Stimulated activated naive B cell treated with anti-CD40 and anti-IgM and Interleukin-4, amounts not matched to agents 10 μg/mL and 1 μg/mL and 100 μg/mL, for 72 hours (primary cell): ENCODE measurements around the gene PPT1.

Experiments
- ATAC-seq, 2 donors: fragments of 150-1000 bp; cut with Tn5 transposase; replicated peaks; 2 replicates each; pipeline ENCODE4 v1.10.0; 2021; ENCODE audit warnings: moderate library complexity in 1 of 2
- DNase-seq: peaks from one replicate; pipeline ENCODE4 v3.0.0; 2021
- H3K27ac Mint-ChIP-seq: one replicate; pipeline ENCODE4 v1.8.0; 2022; ENCODE audit warnings: mild to moderate bottlenecking, mixed read lengths
- H3K27me3 Mint-ChIP-seq, 2 donors: one replicate each; pipeline ENCODE4 v1.8.0; 2022; ENCODE audit warnings: mixed read lengths in 2 of 2
- H3K36me3 Mint-ChIP-seq, 2 donors: one replicate each; pipeline ENCODE4 v1.8.0; 2022; ENCODE audit warnings: mixed read lengths in 2 of 2, mild to moderate bottlenecking in 1 of 2
- H3K4me1 Mint-ChIP-seq, 2 donors: one replicate each; pipeline ENCODE4 v1.8.0; 2022; ENCODE audit warnings: mixed read lengths in 2 of 2, mild to moderate bottlenecking in 1 of 2
- H3K4me3 Mint-ChIP-seq, 2 donors: one replicate each; pipeline ENCODE4 v1.8.0; 2022; ENCODE audit warnings: mild to moderate bottlenecking in 2 of 2, mixed read lengths in 2 of 2, moderate library complexity in 1 of 2
- H3K9me3 Mint-ChIP-seq, 2 donors: one replicate each; pipeline ENCODE4 v1.8.0; 2022; ENCODE audit warnings: mixed read lengths in 2 of 2, mild to moderate bottlenecking in 1 of 2

Gene PPT1

DNA sequence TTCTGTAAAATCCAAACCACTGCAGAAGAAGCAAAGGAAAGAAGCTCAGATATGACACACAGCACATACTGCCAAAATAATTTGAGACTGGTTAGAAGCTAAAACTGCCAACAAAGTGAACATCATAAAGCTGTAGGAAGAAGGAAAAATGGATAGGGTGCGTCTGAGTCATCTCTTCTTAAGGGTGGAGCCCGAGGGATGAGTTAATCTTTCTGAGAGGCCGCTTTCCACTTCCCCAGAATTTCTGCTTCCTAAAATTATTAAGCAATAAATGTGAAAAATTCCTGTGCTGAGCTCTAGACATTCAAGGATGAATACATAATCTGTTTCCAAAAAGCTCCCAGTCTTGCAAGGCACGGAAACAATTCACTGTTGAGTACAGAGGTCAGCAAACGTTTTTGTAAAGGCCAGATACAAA, 20.1 kb downstream of the PPT1 start:
- Mint-ChIP-seq H3K27me3 (no peaks in the 10 kb centered on the region), H3K9me3 (no peaks in the 10 kb centered on the region), H3K27ac (no peak overlapping the region), H3K4me3 (no peak overlapping the region), H3K4me1 (peaks cover 8 to 18% of the 10 kb centered on the region in 2 donors), H3K36me3 (peaks cover 28 to 58% of the 10 kb centered on the region in 2 donors)
- ATAC-seq (no peak), DNase-seq (no peak)

GRCh38 chr1:40075266-40075665, 21.8 kb downstream of the PPT1 start:
- ATAC-seq, result peak; percentile 10 to 18
- H3K27ac Mint-ChIP-seq, result peak overlapping the region; percentile 20
- peaks cover 25 to 56% of the 10 kb centered on the region in 2 donors for H3K36me3 Mint-ChIP-seq
- peaks cover 7 to 18% of the 10 kb centered on the region in 2 donors for H3K4me1 Mint-ChIP-seq
- H3K27me3 Mint-ChIP-seq, result no peaks in the 10 kb centered on the region
- H3K4me3 Mint-ChIP-seq, result no peak overlapping the region
- no peak for DNase-seq
- H3K9me3 Mint-ChIP-seq, result no peaks in the 10 kb centered on the region

GRCh38 chr1:40073062-40073461, 24.0 kb downstream of the PPT1 start:
- ATAC-seq, result peak in 1 of 2 donors; percentile 14
- H3K4me1 Mint-ChIP-seq, result peaks cover 2 to 18% of the 10 kb centered on the region in 2 donors
- peaks cover 15 to 56% of the 10 kb centered on the region in 2 donors for H3K36me3 Mint-ChIP-seq
- no peak for DNase-seq
- no peak overlapping the region for H3K4me3 Mint-ChIP-seq
- peak overlapping the region; percentile 59 for H3K27ac Mint-ChIP-seq
- no peaks in the 10 kb centered on the region for H3K27me3 Mint-ChIP-seq
- no peaks in the 10 kb centered on the region for H3K9me3 Mint-ChIP-seq

DNA sequence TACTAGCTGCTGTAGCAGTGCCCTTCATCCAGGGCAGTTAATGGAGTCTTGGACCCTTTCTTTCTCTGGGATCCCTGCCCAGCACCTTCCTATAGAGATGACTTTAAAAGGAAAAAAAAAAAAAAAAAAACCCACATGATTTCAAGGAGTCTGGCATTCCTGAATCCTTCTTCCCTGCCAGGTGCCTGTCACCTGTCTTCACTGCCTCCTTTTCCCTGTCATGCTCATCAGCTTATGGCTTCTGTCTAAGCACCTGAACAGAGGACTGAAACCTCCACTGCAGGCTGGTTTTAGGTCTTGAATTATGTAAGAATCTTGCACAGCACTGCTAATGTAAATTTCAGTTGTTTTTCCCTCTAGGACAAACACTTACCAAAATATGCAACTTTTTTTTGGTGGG, 24.9 kb downstream of the PPT1 start:
- ATAC-seq (no peak), DNase-seq (no peak)
- no peaks in the 10 kb centered on the region for H3K27me3 Mint-ChIP-seq
- no peak overlapping the region for H3K27ac Mint-ChIP-seq
- peaks cover 7 to 26% of the 10 kb centered on the region in 2 donors for H3K4me1 Mint-ChIP-seq
- peaks cover 21 to 59% of the 10 kb centered on the region in 2 donors for H3K36me3 Mint-ChIP-seq
- H3K9me3 Mint-ChIP-seq, result no peaks in the 10 kb centered on the region
- no peak overlapping the region for H3K4me3 Mint-ChIP-seq

DNA sequence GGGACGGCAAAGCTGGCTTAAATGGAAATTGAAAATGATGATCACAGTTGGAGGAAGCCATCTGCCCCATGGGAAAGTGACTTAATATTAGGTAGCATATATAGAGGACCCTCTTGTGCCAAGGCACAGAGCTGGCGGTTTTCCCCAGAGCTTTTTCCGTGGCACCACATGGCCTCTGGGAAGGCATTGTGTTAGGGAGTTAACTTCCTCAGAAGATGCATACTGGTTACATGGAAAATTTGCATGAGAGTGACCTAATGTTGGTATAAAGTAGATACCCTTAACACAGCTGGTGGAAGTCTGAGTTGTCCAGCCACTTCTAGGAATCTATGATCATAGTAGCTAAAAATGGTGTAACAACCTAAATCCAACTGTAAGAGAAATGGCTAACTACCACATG, 29.2 kb downstream of the PPT1 start:
- no peak for ATAC-seq
- Mint-ChIP-seq H3K27me3 (no peaks in the 10 kb centered on the region), H3K9me3 (no peaks in the 10 kb centered on the region), H3K27ac (peak overlapping the region; percentile 71), H3K36me3 (peaks cover 50 to 82% of the 10 kb centered on the region in 2 donors), H3K4me1 (peaks cover 35 to 49% of the 10 kb centered on the region in 2 donors), H3K4me3 (no peak overlapping the region)
- no peak for DNase-seq

GRCh38 chr1:40067023-40067422, 30.0 kb downstream of the PPT1 start:
- Mint-ChIP-seq H3K4me1 (peaks cover 36 to 57% of the 10 kb centered on the region in 2 donors), H3K27ac (peak overlapping the region; percentile 86), H3K4me3 (no peak overlapping the region), H3K9me3 (no peaks in the 10 kb centered on the region), H3K36me3 (peaks cover 50 to 80% of the 10 kb centered on the region in 2 donors), H3K27me3 (no peaks in the 10 kb centered on the region)
- no peak for DNase-seq
- no peak for ATAC-seq

DNA sequence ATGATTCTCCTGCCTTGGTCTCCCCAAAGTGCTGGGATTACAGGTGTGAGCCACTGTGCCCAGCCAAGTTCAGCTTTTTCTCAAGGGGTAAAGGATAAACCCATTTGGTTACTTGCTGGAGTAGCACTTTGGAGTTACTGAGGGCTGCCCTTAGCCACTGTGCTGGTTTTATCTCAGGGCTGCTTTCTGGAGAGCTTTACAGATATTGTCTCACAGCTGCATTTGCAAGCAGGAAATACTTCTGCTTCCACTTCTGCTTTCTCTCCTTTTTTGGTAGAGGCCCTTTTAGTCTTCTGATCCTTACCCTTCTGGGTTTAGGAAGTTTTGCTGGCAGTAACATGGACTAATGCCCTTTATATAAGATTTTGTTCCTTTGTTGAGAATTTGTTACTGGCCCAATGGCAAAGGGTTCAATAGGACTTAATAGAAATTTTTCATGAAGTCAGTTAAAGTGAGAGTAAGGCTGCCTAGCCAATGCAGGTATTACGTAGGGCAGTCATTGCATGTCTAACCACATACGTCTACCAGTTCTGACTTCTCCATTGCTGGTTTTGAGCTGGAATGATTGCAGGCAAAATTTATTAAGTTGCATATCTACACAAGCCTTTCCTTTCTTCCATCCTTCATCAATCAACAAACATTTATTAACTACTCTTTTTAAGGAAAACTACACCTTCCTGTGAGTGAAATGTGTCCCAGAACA, 32.1 kb downstream of the PPT1 start:
- Mint-ChIP-seq H3K9me3 (no peaks in the 10 kb centered on the region), H3K4me3 (peak overlapping the region; percentile 30 to 61), H3K27ac (peak overlapping the region; percentile 89), H3K27me3 (no peaks in the 10 kb centered on the region), H3K36me3 (peaks cover 63 to 81% of the 10 kb centered on the region in 2 donors), H3K4me1 (peaks cover 47 to 75% of the 10 kb centered on the region in 2 donors)
- DNase-seq (peak; percentile 39), ATAC-seq (peak; percentile 96 to 98)

- no peaks in the 10 kb centered on the region for H3K9me3 Mint-ChIP-seq
- H3K27ac Mint-ChIP-seq, result peak overlapping the region; percentile 85
- DNase-seq (no peak), ATAC-seq (peak in 1 of 2 donors; percentile 20)
- H3K4me3 Mint-ChIP-seq, result no peak overlapping the region
- no peaks in the 10 kb centered on the region for H3K27me3 Mint-ChIP-seq
- peaks cover 58 to 94% of the 10 kb centered on the region in 2 donors for H3K4me1 Mint-ChIP-seq
- H3K36me3 Mint-ChIP-seq, result peaks cover 61 to 70% of the 10 kb centered on the region in 2 donors
These were observed 36.9 kb downstream of the PPT1 start for GRCh38 chr1:40059960-40060750.

- Mint-ChIP-seq H3K4me3 (peak overlapping the region; percentile 17 to 43), H3K36me3 (peaks cover 55 to 69% of the 10 kb centered on the region in 2 donors), H3K27me3 (no peaks in the 10 kb centered on the region), H3K9me3 (no peaks in the 10 kb centered on the region), H3K27ac (no peak overlapping the region), H3K4me1 (peaks cover 60 to 94% of the 10 kb centered on the region in 2 donors)
- peak; percentile 67 to 68 for ATAC-seq
- DNase-seq, result no peak
These were observed 37.6 kb downstream of the PPT1 start for GRCh38 chr1:40059338-40059959.

DNA sequence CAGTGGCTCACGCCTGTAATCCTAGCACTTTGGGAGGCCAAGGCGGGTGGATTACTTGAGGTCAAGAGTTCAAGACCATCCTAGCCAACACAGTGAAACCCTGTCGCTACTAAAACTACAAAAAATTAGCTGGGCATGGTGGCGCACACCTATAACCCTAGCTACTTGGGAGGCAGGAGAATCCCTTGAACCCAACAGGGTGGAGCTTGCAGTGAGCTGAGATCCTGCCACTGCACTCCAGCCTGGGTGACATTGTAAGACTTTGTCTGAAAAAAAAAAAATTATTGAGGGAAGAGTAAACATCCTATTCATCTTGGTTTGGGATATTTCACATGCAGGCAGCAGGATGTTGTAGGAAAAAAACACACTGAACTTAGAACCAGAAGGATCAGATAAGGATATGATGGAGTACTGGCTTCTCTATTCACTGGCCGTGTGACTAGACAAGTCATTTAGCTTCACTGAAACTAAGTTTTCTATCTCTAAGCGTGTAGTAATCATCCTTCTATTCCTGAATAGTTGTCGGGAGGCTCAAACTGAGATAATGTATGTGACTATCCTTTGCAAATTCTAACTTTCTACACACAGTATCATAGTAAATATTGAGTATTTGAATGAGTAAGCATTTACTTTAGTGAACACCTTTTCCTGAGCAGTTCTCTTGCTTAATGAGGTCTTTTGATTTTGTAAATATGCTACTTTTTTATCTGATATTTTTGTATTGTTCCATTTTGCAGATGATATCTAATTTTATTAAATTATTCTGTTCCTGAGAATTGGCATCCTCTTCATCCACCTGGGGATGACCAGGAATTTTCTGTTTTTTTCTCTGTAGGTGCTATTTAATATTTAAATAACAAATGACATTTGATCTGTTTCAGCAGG, 38.4 kb downstream of the PPT1 start:
- DNase-seq, result no peak

GRCh38 chr1:40058097-40058452, 39.0 kb downstream of the PPT1 start:
- Mint-ChIP-seq H3K36me3 (peaks cover 47 to 68% of the 10 kb centered on the region in 2 donors), H3K27me3 (no peaks in the 10 kb centered on the region), H3K4me1 (peaks cover 57 to 94% of the 10 kb centered on the region in 2 donors), H3K9me3 (no peaks in the 10 kb centered on the region), H3K27ac (peak overlapping the region; percentile 83), H3K4me3 (no peak overlapping the region)
- no peak for DNase-seq
- no peak for ATAC-seq

More for the DNA sequence above, 38.4 kb downstream of the PPT1 start:
- H3K4me1 Mint-ChIP-seq, result peaks cover 57 to 94% of the 10 kb centered on the region in 2 donors
- H3K9me3 Mint-ChIP-seq, result no peaks in the 10 kb centered on the region
- peak overlapping the region in 1 of 2 donors; percentile 54 for H3K4me3 Mint-ChIP-seq
- peaks cover 50 to 68% of the 10 kb centered on the region in 2 donors for H3K36me3 Mint-ChIP-seq
- H3K27me3 Mint-ChIP-seq, result no peaks in the 10 kb centered on the region
- no peak for ATAC-seq
- H3K27ac Mint-ChIP-seq, result peak overlapping the region; percentile 83

DNA sequence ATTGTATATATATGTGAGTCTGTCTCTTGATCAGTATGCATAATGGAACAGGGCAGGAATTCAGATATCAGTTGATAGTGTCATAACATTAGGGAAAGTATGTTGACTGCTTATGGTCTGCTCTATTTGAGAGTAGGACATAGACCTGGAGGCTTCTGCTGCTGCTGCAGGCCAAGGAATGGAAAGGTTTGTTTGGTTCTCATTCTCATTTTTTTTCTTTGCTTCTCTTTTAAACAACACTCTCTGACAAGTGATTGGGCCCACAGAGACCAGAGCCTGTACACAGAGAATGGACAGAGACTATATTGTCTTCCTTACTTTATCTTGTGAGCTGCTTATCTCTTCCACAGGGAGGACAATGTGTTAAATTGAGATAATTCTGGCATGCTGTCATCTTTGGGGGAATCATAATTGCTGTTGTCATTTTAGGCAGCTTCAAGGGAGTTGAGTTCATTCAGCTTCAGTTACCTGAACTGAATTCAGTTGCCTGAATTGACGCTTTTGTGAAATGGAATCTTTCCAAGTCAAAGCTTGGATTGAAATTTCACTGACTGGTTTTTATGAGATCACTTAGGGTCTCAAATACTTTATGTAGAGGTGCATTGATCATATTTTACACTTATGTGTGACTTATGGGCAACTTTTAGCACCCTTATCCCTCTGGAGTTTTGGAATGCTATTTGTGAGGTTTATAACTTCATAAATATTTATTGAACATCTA, 39.6 kb downstream of the PPT1 start:
- H3K9me3 Mint-ChIP-seq, result no peaks in the 10 kb centered on the region
- peaks cover 58 to 96% of the 10 kb centered on the region in 2 donors for H3K4me1 Mint-ChIP-seq
- H3K27ac Mint-ChIP-seq, result peak overlapping the region; percentile 43
- ATAC-seq, result no peak
- DNase-seq, result no peak
- H3K4me3 Mint-ChIP-seq, result peak overlapping the region in 1 of 2 donors; percentile 2
- peaks cover 46 to 66% of the 10 kb centered on the region in 2 donors for H3K36me3 Mint-ChIP-seq
- no peaks in the 10 kb centered on the region for H3K27me3 Mint-ChIP-seq
